ENCODE results near the gene DDRGK1. TPM values are rescaled to one million over a fixed set of nuclear protein-coding genes. Genes with fewer than 3 reads are reported as not detected.

DDRGK1 gene
- polyA plus RNA-seq, 3 donors = 39.9 to 42.7 (median 42.6) TPM

GRCh38 chr20:3248167-3248992, 43.9 kb upstream of the DDRGK1 start:
- H3K27ac ChIP-seq (ENCODE audit: low read depth in 1 of 2, low read length in 2 of 2) = no peak overlapping the region
- TF ChIP-seq CTCF (IDR thresholded peaks at IDR 0.05) = no peak
- H3K36me3 ChIP-seq (replicated peaks in 1 of 2; ENCODE audit: control insufficient read depth in 1 of 2, insufficient read depth in 2 of 2, low read length in 2 of 2) = peaks cover 19 to 32% of the 10 kb centered on the region in 2 donors
- H2AFZ ChIP-seq (ENCODE audit: insufficient read depth, low read depth, low read length, poor library complexity, severe bottlenecking) = no peak overlapping the region
- no peak overlapping the region for H3K9ac ChIP-seq (ENCODE audit: insufficient read depth, low read length, poor library complexity, severe bottlenecking)
- peaks cover 9% of the 10 kb centered on the region for H4K20me1 ChIP-seq (ENCODE audit: insufficient read depth, low read length)
- Mint-ChIP-seq H3K27ac (no peak overlapping the region), H3K4me3 (peak overlapping the region; percentile 43 to 70), H3K4me1 (peaks cover 12% of the 10 kb centered on the region), H3K9me3 (peaks cover 0 to 11% (median 0%) of the 10 kb centered on the region in 7 donors), H3K36me3 (peaks cover 33 to 37% of the 10 kb centered on the region in 2 donors), H3K27me3 (ENCODE audit: low read depth in 3 of 3) (peaks cover 51 to 73% (median 63%) of the 10 kb centered on the region in 3 donors)
- WGBS (ENCODE audit: insufficient coverage) = under 1% methylated on average over 45 of the region's 53 CpGs
- peaks cover 8 to 9% of the 10 kb centered on the region in 2 donors for H3K4me1 ChIP-seq (ENCODE audit: control insufficient read depth in 1 of 2, insufficient read depth in 2 of 2, low read length in 2 of 2)
- H3K9me3 ChIP-seq (replicated peaks in 1 of 2; ENCODE audit: control insufficient read depth in 1 of 2, insufficient read depth in 1 of 2, low read length in 2 of 2) = peaks cover 0 to 14% of the 10 kb centered on the region in 2 donors
- intact Hi-C loops (cut with micrococcal nuclease) = no loop called here
- H3K27me3 ChIP-seq (ENCODE audit: control insufficient read depth in 2 of 2, insufficient read depth in 2 of 2, low read length in 2 of 2) = peaks cover 16 to 66% of the 10 kb centered on the region in 2 donors
- peak overlapping the region in 1 of 3 experiments; percentile 14 for H3K4me3 ChIP-seq (replicated peaks in 1 of 3; ENCODE audit: low read depth in 2 of 3, low read length in 3 of 3)
- H3K4me2 ChIP-seq (replicated peaks; ENCODE audit: extremely low read depth, low read length, poor library complexity, severe bottlenecking) = peak overlapping the region; percentile 41
- no peaks in the 10 kb centered on the region for H3K79me2 ChIP-seq (ENCODE audit: insufficient read depth, low read length)
- no peak for DNase-seq

DNA sequence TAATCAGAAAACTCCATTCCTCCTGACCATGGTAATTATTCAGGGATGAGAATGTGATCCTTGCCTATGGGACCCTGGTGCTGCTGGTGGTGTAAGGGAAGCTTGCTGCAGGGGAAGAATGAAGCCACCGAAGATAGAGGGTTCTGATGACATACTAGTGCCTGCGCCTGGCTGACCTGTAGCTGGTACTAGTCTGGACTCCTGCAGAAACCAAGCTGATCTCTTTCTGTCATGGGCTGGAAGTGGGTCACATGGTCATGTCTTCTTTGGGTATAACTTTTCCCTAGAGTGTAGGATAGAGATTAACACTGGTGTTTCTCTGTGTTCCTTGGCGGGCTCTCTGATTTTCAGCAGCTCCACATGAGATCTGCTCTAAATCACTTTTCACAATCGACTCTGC, 43.2 kb upstream of the DDRGK1 start:
- intact Hi-C loops (cut with micrococcal nuclease) = no loop called here
- TF ChIP-seq CTCF (IDR thresholded peaks at IDR 0.05) = no peak
- Mint-ChIP-seq H3K9me3 (peaks cover 0 to 11% (median 0%) of the 10 kb centered on the region in 7 donors), H3K4me3 (peak overlapping the region in 1 of 2 donors; percentile 67), H3K4me1 (peaks cover 12% of the 10 kb centered on the region), H3K36me3 (peaks cover 27 to 30% of the 10 kb centered on the region in 2 donors), H3K27ac (no peak overlapping the region), H3K27me3 (ENCODE audit: low read depth in 3 of 3) (peaks cover 55 to 78% (median 67%) of the 10 kb centered on the region in 3 donors)
- no peak for DNase-seq
- H3K9me3 ChIP-seq (replicated peaks in 1 of 2; ENCODE audit: control insufficient read depth in 1 of 2, insufficient read depth in 1 of 2, low read length in 2 of 2) = peaks cover 0 to 14% of the 10 kb centered on the region in 2 donors
- H2AFZ ChIP-seq (ENCODE audit: insufficient read depth, low read depth, low read length, poor library complexity, severe bottlenecking) = no peak overlapping the region
- H3K79me2 ChIP-seq (ENCODE audit: insufficient read depth, low read length) = no peaks in the 10 kb centered on the region
- no peak overlapping the region for H3K4me3 ChIP-seq (replicated peaks in 1 of 3; ENCODE audit: low read depth in 2 of 3, low read length in 3 of 3)
- no peak overlapping the region for H3K4me2 ChIP-seq (replicated peaks; ENCODE audit: extremely low read depth, low read length, poor library complexity, severe bottlenecking)
- H4K20me1 ChIP-seq (ENCODE audit: insufficient read depth, low read length) = peaks cover 9% of the 10 kb centered on the region
- peaks cover 8 to 9% of the 10 kb centered on the region in 2 donors for H3K4me1 ChIP-seq (ENCODE audit: control insufficient read depth in 1 of 2, insufficient read depth in 2 of 2, low read length in 2 of 2)
- peaks cover 16 to 67% of the 10 kb centered on the region in 2 donors for H3K27me3 ChIP-seq (ENCODE audit: control insufficient read depth in 2 of 2, insufficient read depth in 2 of 2, low read length in 2 of 2)
- peaks cover 15 to 25% of the 10 kb centered on the region in 2 donors for H3K36me3 ChIP-seq (replicated peaks in 1 of 2; ENCODE audit: control insufficient read depth in 1 of 2, insufficient read depth in 2 of 2, low read length in 2 of 2)
- no peak overlapping the region for H3K27ac ChIP-seq (ENCODE audit: low read depth in 1 of 2, low read length in 2 of 2)
- no peak overlapping the region for H3K9ac ChIP-seq (ENCODE audit: insufficient read depth, low read length, poor library complexity, severe bottlenecking)
- 74% methylated on average over 4 of the region's 4 CpGs for WGBS (ENCODE audit: insufficient coverage)
